Small intestine (tissue), 7 donors: ENCODE measurements around the gene BMP8B. TPM values are rescaled to one million over a fixed set of nuclear protein-coding genes. Genes with fewer than 3 reads are reported as not detected.

Source experiments
- DNase-seq, 2 donors: peaks; one replicate each; pipeline versions ENCODE4 v3.0.0 to v3.0.0-alpha.2; 2013
- FAIRE-seq: peaks from 2 replicates; lab custom pipeline; 2012; peaks lifted over from hg19 to GRCh38; lab: Jason Lieb, UNC
- H3K27ac ChIP-seq, 3 donors: one replicate each; pipeline ENCODE4 v1.5.1; 2013; ENCODE audit warnings: low read length in 2 of 3, mild to moderate bottlenecking in 2 of 3, control low read depth in 1 of 3, inconsistent platforms in 1 of 3, low read depth in 1 of 3, moderate library complexity in 1 of 3
- H3K27me3 ChIP-seq, 3 donors: one replicate each; pipeline ENCODE4 v1.6.1; 2013; ENCODE audit warnings: low read length in 3 of 3, inconsistent platforms in 1 of 3; ENCODE audit not compliant: control insufficient read depth in 3 of 3, insufficient read depth in 3 of 3
- H3K36me3 ChIP-seq, 3 donors: one replicate each; pipeline ENCODE4 v1.6.1; 2013; ENCODE audit warnings: low read length in 3 of 3, inconsistent platforms in 1 of 3, low read depth in 1 of 3, mild to moderate bottlenecking in 1 of 3, moderate library complexity in 1 of 3; ENCODE audit not compliant: control insufficient read depth in 3 of 3, insufficient read depth in 2 of 3
- H3K4me1 ChIP-seq, 3 donors: one replicate each; pipeline ENCODE4 v1.6.1; 2013; ENCODE audit warnings: low read length in 2 of 3, inconsistent platforms in 1 of 3, low read depth in 1 of 3, mild to moderate bottlenecking in 1 of 3, moderate library complexity in 1 of 3; ENCODE audit not compliant: control insufficient read depth in 3 of 3, insufficient read depth in 2 of 3
- H3K4me3 ChIP-seq, 3 donors: one replicate each; pipeline ENCODE4 v1.5.1; 2013; ENCODE audit warnings: low read length in 3 of 3, control low read depth in 1 of 3, inconsistent platforms in 1 of 3, low read depth in 1 of 3, mild to moderate bottlenecking in 1 of 3, moderate library complexity in 1 of 3
- H3K9me3 ChIP-seq, 2 donors: one replicate each; pipeline ENCODE4 v1.6.1; 2013; ENCODE audit warnings: low read depth in 1 of 2, low read length in 1 of 2; ENCODE audit not compliant: control insufficient read depth in 2 of 2, insufficient read depth in 1 of 2
- WGBS, 3 donors: extraction: QIAGEN DNeasy Blood & Tissue Kit; methylation state at CpG; one replicate each; pipeline ENCODE4 v1.1.7; 2013; 5-methylcytosine and 5-hydroxymethylcytosine counted together
- polyA plus RNA-seq, 4 donors: library from polyadenylated mRNA; stranded (reverse) in 3 of 4; unstranded in 1 of 4; fragments of 200-250 nt in 3 of 4; fragments of 120-200 nt in 1 of 4; gene quantifications; one replicate each; pipeline versions ENCODE4 v1.2.1 to v1.2.3, GENCODE V29; 2013
- donor health status: healthy with polysubstance abuse.
- donor health status: control.
- donor health status: control.
- donor health status: Bipolar disorder and iron deficiency.
- donor health status: healthy.

BMP8B gene
- polyA plus RNA-seq, 4 donors: 1.0 to 13.8 (median 7.6) TPM

GRCh38 chr1:39738622-39739366, 49.9 kb downstream of the BMP8B start, which contains the start of gene PPIE:
Gene PPIE (plus strand): TSS chr1:39738882. CDS start chr1:39738901, 19 bp downstream.
- FAIRE-seq: no peak
- peak within 1 kb of the TSS; percentile 6 to 91 (median 79) for H3K27ac ChIP-seq

GRCh38 chr1:39737546-39738169, 51.0 kb downstream of the BMP8B start:
- Histone ChIP-seq H3K4me1 (peaks cover 0 to 6% (median 3%) of the 10 kb centered on the region in 3 donors), H3K4me3 (no peak overlapping the region), H3K27ac (no peak overlapping the region), H3K36me3 (peaks cover 4 to 5% (median 5%) of the 10 kb centered on the region in 3 donors), H3K27me3 (peaks cover 0 to 28% (median 3%) of the 10 kb centered on the region in 3 donors), H3K9me3 (no peaks in the 10 kb centered on the region)
- WGBS, 3 donors: 74 to 88% (median 86%) methylated on average over 9 of the region's 9 CpGs
- DNase-seq: peak in 1 of 2 donors; percentile 10
- FAIRE-seq: no peak

More at GRCh38 chr1:39738622-39739366, 49.9 kb downstream of the BMP8B start, which contains the start of gene PPIE:
- H3K4me3 ChIP-seq: peak within 1 kb of the TSS; percentile 72 to 81 (median 76)
- peaks cover 0 to 20% (median under 1%) of the 10 kb centered on the region in 3 donors for H3K27me3 ChIP-seq
- peaks cover 0 to 6% (median 3%) of the 10 kb centered on the region in 3 donors for H3K4me1 ChIP-seq
- H3K9me3 ChIP-seq: no peaks in the 10 kb centered on the region
- peak; percentile 94 to 95 for DNase-seq
- WGBS, 3 donors: 1% methylated on average over 51 to 52 of the region's 52 CpGs
- H3K36me3 ChIP-seq: peaks cover 7 to 16% (median 9%) of the 10 kb centered on the region in 3 donors

- Histone ChIP-seq H3K4me3 (no peak overlapping the region), H3K36me3 (peaks cover 0 to 2% (median 0%) of the 10 kb centered on the region in 3 donors), H3K9me3 (no peaks in the 10 kb centered on the region), H3K4me1 (peaks cover 0 to 6% (median 3%) of the 10 kb centered on the region in 3 donors), H3K27ac (no peak overlapping the region), H3K27me3 (peaks cover 0 to 33% (median 3%) of the 10 kb centered on the region in 3 donors)
- FAIRE-seq: no peak
- no peak for DNase-seq
- 75 to 83% (median 76%) methylated on average over 3 of the region's 3 CpGs for WGBS, 3 donors
Measured at GRCh38 chr1:39735731-39736130, 52.9 kb downstream of the BMP8B start.

- no peak for FAIRE-seq
- 46 to 63% (median 51%) methylated on average over 7 of the region's 7 CpGs for WGBS, 3 donors
- no peaks in the 10 kb centered on the region for H3K4me1 ChIP-seq
- H3K9me3 ChIP-seq: no peaks in the 10 kb centered on the region
- DNase-seq: no peak
- H3K27me3 ChIP-seq: peaks cover under 1 to 50% (median 5%) of the 10 kb centered on the region in 3 donors
- no peak overlapping the region for H3K27ac ChIP-seq
- no peaks in the 10 kb centered on the region for H3K36me3 ChIP-seq
- H3K4me3 ChIP-seq: no peak overlapping the region
Measured at GRCh38 chr1:39733161-39733560, 55.5 kb downstream of the BMP8B start.

- 48 to 62% (median 60%) methylated on average over 3 of the region's 3 CpGs for WGBS, 3 donors
- FAIRE-seq (no peak), DNase-seq (no peak)
- Histone ChIP-seq H3K36me3 (no peaks in the 10 kb centered on the region), H3K4me1 (no peaks in the 10 kb centered on the region), H3K27ac (no peak overlapping the region), H3K9me3 (no peaks in the 10 kb centered on the region), H3K4me3 (no peak overlapping the region), H3K27me3 (peaks cover 3 to 54% (median 8%) of the 10 kb centered on the region in 3 donors)
Measured at GRCh38 chr1:39732730-39733129, 55.9 kb downstream of the BMP8B start.

- WGBS, 3 donors: 37 to 56% (median 55%) methylated on average over 4 of the region's 4 CpGs
- FAIRE-seq: no peak
- no peak for DNase-seq
- Histone ChIP-seq H3K4me1 (no peaks in the 10 kb centered on the region), H3K9me3 (no peaks in the 10 kb centered on the region), H3K36me3 (no peaks in the 10 kb centered on the region), H3K27ac (no peak overlapping the region), H3K27me3 (peaks cover 3 to 55% (median 8%) of the 10 kb centered on the region in 3 donors), H3K4me3 (no peak overlapping the region)
Measured at GRCh38 chr1:39729842-39730241, 58.8 kb downstream of the BMP8B start.

GRCh38 chr1:39729030-39729429, 59.6 kb downstream of the BMP8B start:
- Histone ChIP-seq H3K4me3 (no peak overlapping the region), H3K36me3 (no peaks in the 10 kb centered on the region), H3K27me3 (peaks cover 3 to 54% (median 8%) of the 10 kb centered on the region in 3 donors), H3K9me3 (no peaks in the 10 kb centered on the region), H3K27ac (no peak overlapping the region), H3K4me1 (no peaks in the 10 kb centered on the region)
- WGBS, 3 donors: 65 to 72% (median 66%) methylated on average over 3 of the region's 3 CpGs
- DNase-seq (no peak), FAIRE-seq (no peak)

- Histone ChIP-seq H3K4me3 (no peak overlapping the region), H3K4me1 (no peaks in the 10 kb centered on the region), H3K36me3 (no peaks in the 10 kb centered on the region), H3K9me3 (no peaks in the 10 kb centered on the region), H3K27me3 (peaks cover 3 to 51% (median 6%) of the 10 kb centered on the region in 3 donors), H3K27ac (no peak overlapping the region)
- DNase-seq (no peak), FAIRE-seq (no peak)
- WGBS, 3 donors: 65 to 70% (median 66%) methylated on average over 14 of the region's 14 CpGs
Measured at GRCh38 chr1:39727932-39728317, 60.7 kb downstream of the BMP8B start.
